Heart right ventricle (tissue), 16 donors: ENCODE measurements around the gene LILRA6. TPM values are rescaled to one million over a fixed set of nuclear protein-coding genes. Genes with fewer than 3 reads are reported as not detected.

ENCODE experiments used
- ATAC-seq, 8 donors: fragments of 200-7000 bp; cut with Tn5 transposase; one replicate each; pipeline ENCODE4 v1.9.1; 2020; ENCODE audit warnings: mild to moderate bottlenecking in 8 of 8, moderate library complexity in 8 of 8, moderate number of reproducible peaks in 1 of 8
- DNase-seq, 2 donors: peaks; one replicate each; pipeline ENCODE4 v3.0.0-alpha.2; 2020
- H3K27ac ChIP-seq, 10 donors: fragments of 200-600 bp; sonication (generic) in 2 of 10; one replicate each; pipeline versions ENCODE4 v1.5.0 to v1.8.0; 2020 to 2022; ENCODE audit warnings: mild to moderate bottlenecking in 3 of 10
- H3K27me3 ChIP-seq, 7 donors: fragments of 200-600 bp; one replicate each; pipeline ENCODE4 v1.8.0; 2021 to 2022; ENCODE audit warnings: mild to moderate bottlenecking in 2 of 7
- H3K36me3 ChIP-seq, 9 donors: fragments of 200-600 bp; sonication (generic) in 1 of 9; one replicate each; pipeline versions ENCODE4 v1.5.0 to v1.8.0; 2020 to 2022; ENCODE audit warnings: mild to moderate bottlenecking in 2 of 9
- H3K4me1 ChIP-seq, 9 donors: fragments of 200-600 bp; sonication (generic) in 1 of 9; one replicate each; pipeline versions ENCODE4 v1.5.0 to v1.8.0; 2020 to 2022; ENCODE audit warnings: mild to moderate bottlenecking in 4 of 9
- H3K4me3 ChIP-seq, 10 donors: fragments of 200-600 bp; sonication (generic) in 2 of 10; one replicate each; pipeline versions ENCODE4 v1.5.0 to v1.8.0; 2020 to 2022; ENCODE audit warnings: mild to moderate bottlenecking in 7 of 10, moderate library complexity in 2 of 10
- H3K9me3 ChIP-seq, 11 donors: fragments of 200-600 bp in 10 of 11; sonication (generic) in 2 of 11; one replicate each; pipeline versions ENCODE4 v1.5.0 to v1.8.0; 2013 to 2022; ENCODE audit warnings: mild to moderate bottlenecking in 2 of 11, control low read depth in 1 of 11, moderate library complexity in 1 of 11
- WGBS, 2 donors: extraction: QIAGEN DNeasy Blood & Tissue Kit; methylation state at CpG; one replicate each; pipeline ENCODE4 v1.1.7; 2013; ENCODE audit warnings: inconsistent platforms in 1 of 2; 5-methylcytosine and 5-hydroxymethylcytosine counted together
- intact Hi-C, 10 donors: fragments of 100-400 bp; cut with DNase I; formaldehyde crosslinking; loops; one replicate each; pipeline versions ENCODE4 v1.11.1 to v1.14.2; 2022
- polyA plus RNA-seq, 2 donors: library from polyadenylated mRNA; stranded (reverse); fragments of 200-250 nt; gene quantifications; one replicate each; pipeline ENCODE4 v1.2.3, GENCODE V29; 2013
- total RNA-seq, 10 donors: library from RNA; stranded (reverse); fragmentation: NEBNext Ultra II Directional in 3 of 10; extraction: Animal tissue kit (Norgen Biotek cat#: 25700) in 3 of 10; gene quantifications; one replicate each; pipeline versions ENCODE4 v1.2.1 to v1.2.4, GENCODE V29; 2021 to 2023
- TF ChIP-seq, protein P1 (sequence below), 9 donors: fragments of 200-600 bp; sonication (generic) in 2 of 9; IDR thresholded peaks; one replicate each; pipeline versions ENCODE4 v1.5.0 to v1.8.0; 2021 to 2022; ENCODE audit warnings: antibody characterized with exemption in 9 of 9, mild to moderate bottlenecking in 5 of 9, moderate library complexity in 1 of 9
- donor health status: Arrhythmogenic right ventricular cardiomyopathy.
- donor health status: ischemic (EF 13 %, LVEDD 7.1; RV severe dilation, severe dysfunction).
- donor health status: healthy with polysubstance abuse.
- donor health status: DM: no; HTN: yes; CAD: no.
- donor health status: DM: no; HTN: no; CAD: no.
- donor health status: ischemic (EF 25% LVEDD 6.9; RV normal size, moderate dysfunction).
- donor health status: ischemic (EF 25% LVEDD 5.7; RV mildly dilated, moderate dysfunction).
- donor health status: healthy.
- donor health status: DM: yes; HTN: yes; CAD: no.
- donor health status: Ischemic cardiomyopathy.
- donor health status: ischemic (EF 35%, LVEDD 5.7; RV mildly dilated, moderate dysfunction).
- donor health status: nonischemic (EF 11% LVEDD 7.7; RV severe dilation, severe dysfunction).
- donor health status: DM: yes; HTN: yes; CAD: no.
- donor health status: PGD.
- donor health status: ischemic (EF 29% LVEDD 5.4; RV normal size, mild dysfunction).
- donor health status: nonischemic (EF 23%, LVEDD 6.1; RV moderate dilation, normal function).

LILRA6 gene
- total and polyA plus RNA-seq, 12 donors: 0.48 to 9.4 (median 1.3) TPM; not detected in 1

DNA sequence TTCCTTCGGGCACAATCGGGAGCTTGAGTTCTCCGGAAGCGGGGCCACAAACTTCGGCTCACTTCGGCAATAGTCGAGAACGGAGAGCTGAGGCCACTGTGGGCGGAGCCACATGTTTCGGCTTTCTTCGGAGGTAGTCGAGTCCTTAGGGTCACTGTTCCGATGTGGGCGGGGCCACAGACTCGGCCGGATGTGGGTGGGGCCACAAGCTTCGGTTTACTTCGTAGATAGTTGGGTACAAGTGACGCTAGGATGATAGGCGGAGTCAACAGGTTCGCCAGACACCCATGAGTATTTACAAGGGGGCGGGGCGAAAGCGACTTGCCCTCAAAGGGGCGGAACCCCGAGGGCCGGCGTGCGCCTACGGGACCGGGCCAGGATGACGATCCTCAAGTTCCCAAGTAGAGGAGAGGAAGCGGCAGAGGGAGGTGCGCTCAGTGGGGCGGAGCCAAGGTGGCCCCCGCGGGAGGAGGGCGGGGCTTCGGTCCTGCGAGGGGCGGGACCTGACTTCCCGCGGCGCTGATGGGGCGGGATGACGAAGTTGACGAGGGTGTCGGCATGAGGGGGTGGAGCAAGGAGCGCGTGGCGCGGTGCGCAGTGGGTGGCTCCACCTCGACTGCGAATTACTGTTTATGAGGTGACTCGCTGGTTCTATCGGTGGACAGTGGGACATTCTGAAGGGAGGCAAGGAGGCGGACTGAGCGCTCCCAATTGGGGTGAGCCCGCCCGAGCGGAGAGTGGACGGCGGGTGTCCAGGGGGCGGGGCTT lies 52.7 kb downstream of the LILRA6 start:
- TF ChIP-seq, protein P1, sequence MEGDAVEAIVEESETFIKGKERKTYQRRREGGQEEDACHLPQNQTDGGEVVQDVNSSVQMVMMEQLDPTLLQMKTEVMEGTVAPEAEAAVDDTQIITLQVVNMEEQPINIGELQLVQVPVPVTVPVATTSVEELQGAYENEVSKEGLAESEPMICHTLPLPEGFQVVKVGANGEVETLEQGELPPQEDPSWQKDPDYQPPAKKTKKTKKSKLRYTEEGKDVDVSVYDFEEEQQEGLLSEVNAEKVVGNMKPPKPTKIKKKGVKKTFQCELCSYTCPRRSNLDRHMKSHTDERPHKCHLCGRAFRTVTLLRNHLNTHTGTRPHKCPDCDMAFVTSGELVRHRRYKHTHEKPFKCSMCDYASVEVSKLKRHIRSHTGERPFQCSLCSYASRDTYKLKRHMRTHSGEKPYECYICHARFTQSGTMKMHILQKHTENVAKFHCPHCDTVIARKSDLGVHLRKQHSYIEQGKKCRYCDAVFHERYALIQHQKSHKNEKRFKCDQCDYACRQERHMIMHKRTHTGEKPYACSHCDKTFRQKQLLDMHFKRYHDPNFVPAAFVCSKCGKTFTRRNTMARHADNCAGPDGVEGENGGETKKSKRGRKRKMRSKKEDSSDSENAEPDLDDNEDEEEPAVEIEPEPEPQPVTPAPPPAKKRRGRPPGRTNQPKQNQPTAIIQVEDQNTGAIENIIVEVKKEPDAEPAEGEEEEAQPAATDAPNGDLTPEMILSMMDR (IDR thresholded peaks at IDR 0.05): no peak
- 0% methylated on average over 65 of the region's 65 CpGs for WGBS, 2 donors
- Histone ChIP-seq H3K27ac (peak overlapping the region; percentile 92 to 100 (median 96)), H3K9me3 (no peaks in the 10 kb centered on the region), H3K36me3 (peaks cover 0 to 45% (median 8%) of the 10 kb centered on the region in 9 donors), H3K4me1 (peaks cover 10 to 30% (median 22%) of the 10 kb centered on the region in 9 donors), H3K4me3 (peak overlapping the region; percentile 77 to 95 (median 86)), H3K27me3 (no peaks in the 10 kb centered on the region)
- ATAC-seq (peak; percentile 74 to 90 (median 82)), DNase-seq (peak; percentile 100)
- intact Hi-C loops: no loop called here

DNA sequence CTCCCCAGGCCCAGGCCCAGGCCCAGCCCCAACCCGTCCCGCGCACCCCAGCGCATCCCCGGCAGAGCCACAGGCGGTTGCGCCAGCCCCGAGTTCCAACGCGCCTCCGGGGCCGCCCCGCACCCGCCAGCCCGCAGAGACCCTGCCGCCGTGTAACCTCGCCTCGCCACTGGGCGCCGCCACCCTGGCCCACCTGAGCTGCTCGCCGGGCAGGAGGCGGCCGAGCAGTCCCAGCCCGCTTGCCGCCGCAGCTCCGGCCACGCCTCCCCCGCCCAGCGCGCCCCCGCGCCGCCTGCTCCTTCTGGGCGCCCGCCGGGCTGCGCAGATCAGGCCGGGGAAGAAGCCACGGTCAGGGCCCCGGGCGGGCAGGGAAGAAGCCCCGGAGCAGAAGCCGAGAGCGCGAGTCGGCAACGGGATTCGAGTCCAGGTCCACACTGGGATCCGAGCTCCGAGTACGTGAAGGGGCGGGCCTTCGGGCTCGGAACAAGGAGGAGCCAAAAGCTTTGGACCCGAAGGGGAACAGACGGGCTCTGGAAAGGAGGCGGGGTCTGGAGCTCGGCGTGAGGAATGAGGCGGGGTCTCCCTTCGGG lies 53.4 kb downstream of the LILRA6 start, which contains the start of gene MBOAT7:
Gene MBOAT7, minus strand, starts transcription at position 436 of the 590 bp plus-strand sequence. CDS start 1,072 bp downstream, outside the sequence.
- ATAC-seq: peak; percentile 0 to 65 (median 6)
- TF ChIP-seq, protein P1 (IDR thresholded peaks at IDR 0.05): peak in 6 of 9 donors; percentile 7 to 61 (median 38)
- 0% methylated on average over 58 to 64 of the region's 64 CpGs for WGBS, 2 donors
- no peaks in the 10 kb centered on the region for H3K9me3 ChIP-seq
- DNase-seq: no peak
- no peaks in the 10 kb centered on the region for H3K27me3 ChIP-seq
- H3K4me3 ChIP-seq: peak within 1 kb of the TSS; percentile 77 to 95 (median 86)
- peak within 1 kb of the TSS; percentile 92 to 100 (median 96) for H3K27ac ChIP-seq
- peaks cover 0 to 38% (median 8%) of the 10 kb centered on the region in 9 donors for H3K36me3 ChIP-seq
- peaks cover 10 to 30% (median 22%) of the 10 kb centered on the region in 9 donors for H3K4me1 ChIP-seq
- intact Hi-C loops: no loop called here

DNA sequence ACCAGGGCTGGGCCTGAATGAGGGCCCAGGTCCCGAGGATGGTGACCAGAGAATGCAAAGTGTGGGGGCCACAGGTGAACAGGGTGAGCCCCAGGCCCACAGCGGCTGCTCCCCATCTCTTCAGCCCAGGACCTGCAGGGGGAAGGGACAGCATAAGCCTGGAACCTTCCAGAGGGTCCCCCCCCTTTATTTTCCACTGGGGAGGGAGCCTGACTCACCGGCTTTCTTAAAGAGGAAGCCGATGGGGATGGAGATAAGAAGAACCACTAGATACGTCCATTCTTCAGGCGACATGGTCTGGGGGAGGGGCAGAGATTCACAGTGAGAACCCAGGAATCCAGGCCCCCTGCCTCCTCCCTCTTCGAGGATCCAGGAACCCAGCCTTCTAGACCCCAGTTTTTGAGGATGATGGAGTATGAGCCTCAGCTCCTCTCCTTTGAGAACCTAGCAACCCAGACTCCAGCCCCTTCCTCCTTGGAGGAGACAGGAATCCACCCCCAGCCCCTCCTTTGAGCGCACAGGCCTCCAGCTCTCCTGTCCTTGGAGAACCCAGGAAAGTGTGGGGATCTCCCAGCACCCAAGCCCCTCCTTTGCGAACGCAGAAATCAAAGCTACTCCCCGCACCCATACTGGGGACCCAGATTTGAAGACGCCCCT lies 54.2 kb downstream of the LILRA6 start:
- Histone ChIP-seq H3K9me3 (no peaks in the 10 kb centered on the region), H3K27ac (peak overlapping the region in 8 of 10 donors; percentile 92 to 100 (median 98)), H3K4me1 (peaks cover 10 to 30% (median 22%) of the 10 kb centered on the region in 9 donors), H3K27me3 (no peaks in the 10 kb centered on the region), H3K4me3 (peak overlapping the region in 9 of 10 donors; percentile 50 to 95 (median 86)), H3K36me3 (peaks cover 0 to 34% (median 5%) of the 10 kb centered on the region in 9 donors)
- intact Hi-C loops: no loop called here
- 34 to 35% methylated on average over 12 of the region's 12 CpGs for WGBS, 2 donors
- TF ChIP-seq, protein P1 (IDR thresholded peaks at IDR 0.05): no peak
- no peak for DNase-seq
- no peak for ATAC-seq

DNA sequence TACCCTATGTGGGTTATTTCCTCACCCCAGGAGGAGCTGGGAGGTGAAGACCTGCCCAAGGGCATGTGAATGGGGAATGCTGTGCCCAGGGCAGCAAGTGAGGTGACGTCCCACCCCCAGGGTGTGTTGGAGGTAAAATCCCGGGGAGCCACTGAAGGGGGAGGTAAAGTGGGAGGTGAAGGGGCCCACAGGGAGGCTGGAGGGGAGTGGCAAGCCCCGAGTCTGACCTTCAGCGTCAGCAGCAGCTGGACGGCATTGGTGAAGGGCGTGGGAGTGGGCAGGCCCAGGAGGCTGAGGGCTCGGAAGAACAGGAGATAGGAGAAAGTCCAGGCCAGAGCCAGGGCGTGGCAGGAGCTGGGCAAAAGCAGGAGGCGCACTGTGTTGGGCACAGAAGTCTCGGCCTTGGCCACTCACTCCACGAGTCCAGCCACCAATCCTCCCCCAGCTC lies 55.6 kb downstream of the LILRA6 start:
- H3K4me1 ChIP-seq: peaks cover 5 to 22% (median 17%) of the 10 kb centered on the region in 9 donors
- no peaks in the 10 kb centered on the region for H3K27me3 ChIP-seq
- TF ChIP-seq, protein P1 (IDR thresholded peaks at IDR 0.05): no peak
- peak overlapping the region in 1 of 10 donors; percentile 98 for H3K27ac ChIP-seq
- intact Hi-C loops: no loop called here
- peaks cover 0 to 37% (median 0%) of the 10 kb centered on the region in 9 donors for H3K36me3 ChIP-seq
- H3K4me3 ChIP-seq: no peak overlapping the region
- H3K9me3 ChIP-seq: no peaks in the 10 kb centered on the region
- no peak for DNase-seq
- ATAC-seq: no peak
- WGBS, 2 donors: 80 to 85% methylated on average over 11 of the region's 11 CpGs
